GM12878 (cell line): ENCODE measurements around the gene GBGT1. TPM values are rescaled to one million over a fixed set of nuclear protein-coding genes. Genes with fewer than 3 reads are reported as not detected.

Experiments used
- CREM ChIP-seq: IDR thresholded peaks from 2 replicates; pipeline ENCODE4 v1.6.1; 2014; ENCODE audit warnings: antibody characterized with exemption, low read depth
- HCFC1 ChIP-seq: fragments of 150-350 bp; IDR thresholded peaks from 2 replicates; pipeline ENCODE4 v1.6.1; 2014; ENCODE audit warnings: low read length
- MYB ChIP-seq: fragments of 150-350 bp; IDR thresholded peaks from 2 replicates; pipeline ENCODE4 v1.6.1; 2014; ENCODE audit warnings: mild to moderate bottlenecking, low read depth, low read length, borderline replicate concordance
- PBX3 ChIP-seq: IDR thresholded peaks from 2 replicates; pipeline ENCODE4 v1.6.1; 2011; ENCODE audit warnings: mild to moderate bottlenecking, low read depth, low read length, moderate library complexity; ENCODE audit not compliant: insufficient replicate concordance
- SKIL ChIP-seq: fragments of 450-650 bp; IDR thresholded peaks from 2 replicates; pipeline ENCODE4 v1.6.1; 2017; ENCODE audit warnings: mild to moderate bottlenecking, low read depth, inconsistent platforms; ENCODE audit not compliant: poor library complexity, severe bottlenecking
- SMAD5 ChIP-seq: IDR thresholded peaks from 2 replicates; pipeline ENCODE4 v1.6.1; 2016; ENCODE audit warnings: antibody characterized with exemption, low read depth
- SMC3 ChIP-seq: IDR thresholded peaks from 2 replicates; pipeline ENCODE4 v1.6.1; 2011; ENCODE audit warnings: low read length, improper control_type of control experiment, borderline replicate concordance
- polyA plus RNA-seq, 11 experiments: library from polyadenylated mRNA; depleted of rRNA in 4 of 11; unstranded in 6 of 11; stranded (reverse) in 5 of 11; fragments of >200 nt; fragmentation: Nextera tagmentation in 4 of 11; fragmentation: Illumina TruSeq in 1 of 11; extraction: Ambion mirVana in 4 of 11; extraction: Trizol in 1 of 11; gene quantifications; 1 replicate in 1 of 11; 2 replicates in 10 of 11; pipeline versions ENCODE4 v1.2.1 to v1.2.3, GENCODE V29; 2011 to 2016; ENCODE audit warnings: inconsistent platforms in 2 of 11, missing spikeins in 2 of 11, low read depth in 1 of 11
- total RNA-seq, 4 experiments: library from RNA; depleted of rRNA in 3 of 4; stranded (reverse); fragments of >200 nt in 3 of 4; fragmentation: Illumina TruSeq in 1 of 4; extraction: Trizol in 1 of 4; gene quantifications; 2 replicates each; pipeline versions ENCODE4 v1.2.1 to v1.2.3, GENCODE V29; 2013 to 2021

Gene GBGT1
- total and polyA plus RNA-seq, 10 of the 15 experiments (the other 5 are each of a cell fraction or from before 2014, with no cell fraction given), result 0.08 to 1.9 (median 0.49) TPM

GRCh38 chr9:133139246-133140173 is 24.2 kb downstream of the GBGT1 start (continued):
- TF ChIP-seq SKIL, result no peak
- TF ChIP-seq SMAD5, result no peak
- no peak for TF ChIP-seq MYB
- TF ChIP-seq HCFC1, result no peak
- no peak for TF ChIP-seq SMC3
- no peak for TF ChIP-seq CREM
- TF ChIP-seq PBX3, result no peak
